GM12878 (cell line): ENCODE results near the gene CLEC6A.

ENCODE experiments used
- BRCA1 ChIP-seq: IDR thresholded peaks from 2 replicates; pipeline ENCODE4 v1.6.1; 2011; ENCODE audit warnings: low read depth, low read length, improper control_type of control experiment
- CREB1 ChIP-seq: IDR thresholded peaks from 2 replicates; pipeline ENCODE4 v1.6.1; 2012; ENCODE audit warnings: low read depth, mild to moderate bottlenecking, inconsistent platforms
- GABPA ChIP-seq: IDR thresholded peaks from 2 replicates; pipeline ENCODE4 v1.6.1; 2014; ENCODE audit warnings: antibody characterized with exemption, low read depth, mild to moderate bottlenecking, inconsistent platforms
- JUND ChIP-seq: IDR thresholded peaks from 2 replicates; pipeline ENCODE4 v1.6.1; 2012; ENCODE audit warnings: low read depth, mild to moderate bottlenecking, low read length, improper control_type of control experiment, moderate library complexity
- KDM1A ChIP-seq: fragments of 200-600 bp; sonication (generic); IDR thresholded peaks from 2 replicates; pipeline ENCODE4 v1.6.1; 2016; ENCODE audit warnings: borderline replicate concordance
- NFIC ChIP-seq: IDR thresholded peaks from 2 replicates; pipeline ENCODE4 v1.6.1; 2012; ENCODE audit warnings: low read depth, mild to moderate bottlenecking, inconsistent platforms, low read length, moderate library complexity
- ZNF384 ChIP-seq: IDR thresholded peaks from 2 replicates; pipeline ENCODE4 v1.6.1; 2012; ENCODE audit warnings: low read depth, mild to moderate bottlenecking, low read length, improper control_type of control experiment, borderline replicate concordance
- TF ChIP-seq, protein P1 (sequence below), 3 experiments: IDR thresholded peaks in 2 of 3; conservative IDR thresholded peaks in 1 of 3; 2 replicates each; pipeline ENCODE4 v1.5.1; 2011; ENCODE audit warnings: low read depth in 3 of 3, low read length in 3 of 3, mild to moderate bottlenecking in 3 of 3, control low read depth in 2 of 3, moderate library complexity in 2 of 3, inconsistent platforms in 1 of 3, mixed read lengths in 1 of 3; ENCODE audit not compliant: control insufficient read depth in 2 of 3, insufficient read depth in 1 of 3; ENCODE audit errors: extremely low read depth in 1 of 3

GRCh38 chr12:8453021-8453513 lies 2.7 kb upstream of the CLEC6A start:
- no peak for TF ChIP-seq ZNF384
- no peak for TF ChIP-seq CREB1
- TF ChIP-seq GABPA = no peak
- TF ChIP-seq JUND = no peak
- TF ChIP-seq, protein P1, sequence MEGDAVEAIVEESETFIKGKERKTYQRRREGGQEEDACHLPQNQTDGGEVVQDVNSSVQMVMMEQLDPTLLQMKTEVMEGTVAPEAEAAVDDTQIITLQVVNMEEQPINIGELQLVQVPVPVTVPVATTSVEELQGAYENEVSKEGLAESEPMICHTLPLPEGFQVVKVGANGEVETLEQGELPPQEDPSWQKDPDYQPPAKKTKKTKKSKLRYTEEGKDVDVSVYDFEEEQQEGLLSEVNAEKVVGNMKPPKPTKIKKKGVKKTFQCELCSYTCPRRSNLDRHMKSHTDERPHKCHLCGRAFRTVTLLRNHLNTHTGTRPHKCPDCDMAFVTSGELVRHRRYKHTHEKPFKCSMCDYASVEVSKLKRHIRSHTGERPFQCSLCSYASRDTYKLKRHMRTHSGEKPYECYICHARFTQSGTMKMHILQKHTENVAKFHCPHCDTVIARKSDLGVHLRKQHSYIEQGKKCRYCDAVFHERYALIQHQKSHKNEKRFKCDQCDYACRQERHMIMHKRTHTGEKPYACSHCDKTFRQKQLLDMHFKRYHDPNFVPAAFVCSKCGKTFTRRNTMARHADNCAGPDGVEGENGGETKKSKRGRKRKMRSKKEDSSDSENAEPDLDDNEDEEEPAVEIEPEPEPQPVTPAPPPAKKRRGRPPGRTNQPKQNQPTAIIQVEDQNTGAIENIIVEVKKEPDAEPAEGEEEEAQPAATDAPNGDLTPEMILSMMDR (IDR thresholded peaks at IDR 0.05 in 2 of 3, conservative IDR thresholded peaks at IDR 0.05 in 1 of 3; ENCODE audit: control insufficient read depth in 2 of 3, extremely low read depth in 1 of 3, insufficient read depth in 1 of 3, low read depth in 3 of 3, low read length in 3 of 3) = no peak
- TF ChIP-seq KDM1A = no peak
- no peak for TF ChIP-seq NFIC
- no peak for TF ChIP-seq BRCA1
